HepG2 (cell line): ENCODE data around the gene DSN1. TPM values are rescaled to one million over a fixed set of nuclear protein-coding genes. Genes with fewer than 3 reads are reported as not detected.

ENCODE experiments used
- ATRX ChIP-seq: sonication (generic); formaldehyde crosslinking; IDR thresholded peaks from 2 replicates; pipeline ENCODE4 v1.4.0; 2020; ENCODE audit warnings: missing genetic modification reagents, borderline replicate concordance
- CCDC6 ChIP-seq: sonication (generic); formaldehyde crosslinking; IDR thresholded peaks from 2 replicates; pipeline ENCODE4 v1.8.1; 2022; ENCODE audit warnings: mild to moderate bottlenecking, missing genetic modification reagents, moderate library complexity
- DR1 ChIP-seq: sonication (generic); formaldehyde crosslinking; IDR thresholded peaks from 2 replicates; pipeline ENCODE4 v1.8.0; 2021; ENCODE audit warnings: mild to moderate bottlenecking, missing genetic modification reagents, inconsistent platforms
- HCFC1 ChIP-seq: fragments of 150-350 bp; IDR thresholded peaks from 2 replicates; pipeline ENCODE4 v1.6.1; 2014; ENCODE audit warnings: low read depth, low read length
- KAT8 ChIP-seq: IDR thresholded peaks from 2 replicates; pipeline ENCODE4 v1.6.1; 2016; ENCODE audit warnings: missing genetic modification reagents, missing compliant biosample characterization
- MYC ChIP-seq: sonication (generic); formaldehyde crosslinking; IDR thresholded peaks from 2 replicates; pipeline ENCODE4 v1.9.0; 2021; ENCODE audit warnings: missing genetic modification reagents, borderline replicate concordance
- PHF20 ChIP-seq: sonication (generic); formaldehyde crosslinking; IDR thresholded peaks from 2 replicates; pipeline ENCODE4 v1.5.0; 2020; ENCODE audit warnings: mild to moderate bottlenecking, missing genetic modification reagents
- REST ChIP-seq, 2 experiments: IDR thresholded peaks; 2 replicates each; pipeline ENCODE4 v1.6.1; 2011 to 2012; ENCODE audit warnings: low read length in 2 of 2, borderline replicate concordance in 1 of 2, low read depth in 1 of 2, mild to moderate bottlenecking in 1 of 2, moderate library complexity in 1 of 2
- SP140L ChIP-seq: sonication (generic); formaldehyde crosslinking; IDR thresholded peaks from 2 replicates; pipeline ENCODE4 v1.4.0; 2020; ENCODE audit warnings: missing genetic modification reagents, borderline replicate concordance
- ZBTB46 ChIP-seq: sonication (generic); formaldehyde crosslinking; IDR thresholded peaks from 2 replicates; pipeline ENCODE4 v1.4.0; 2020; ENCODE audit warnings: mild to moderate bottlenecking, missing genetic modification reagents, borderline replicate concordance
- ZNF224 ChIP-seq: sonication (generic); formaldehyde crosslinking; IDR thresholded peaks from 2 replicates; pipeline ENCODE4 v1.5.0; 2020; ENCODE audit warnings: mild to moderate bottlenecking, missing genetic modification reagents
- ZNF264 ChIP-seq: sonication (generic); formaldehyde crosslinking; IDR thresholded peaks from 2 replicates; pipeline ENCODE4 v1.4.0; 2020; ENCODE audit warnings: missing genetic modification reagents
- ZNF296 ChIP-seq: sonication (generic); formaldehyde crosslinking; conservative IDR thresholded peaks from 2 replicates; pipeline ENCODE4 v1.5.0; 2020; ENCODE audit warnings: mild to moderate bottlenecking, missing genetic modification reagents
- ZNF781 ChIP-seq: sonication (generic); formaldehyde crosslinking; IDR thresholded peaks from 2 replicates; pipeline ENCODE4 v1.5.1; 2020; ENCODE audit warnings: borderline replicate concordance, mild to moderate bottlenecking, missing genetic modification reagents; ENCODE audit errors: not compliant biosample characterization
- polyA plus RNA-seq, 8 experiments: library from polyadenylated mRNA; depleted of rRNA in 3 of 8; stranded (reverse) in 7 of 8; unstranded in 1 of 8; fragments of >200 nt; fragmentation: Illumina TruSeq in 4 of 8; extraction: Trizol in 4 of 8; gene quantifications; 2 replicates each; pipeline versions ENCODE4 v1.2.1 to v1.2.3, GENCODE V29; 2011 to 2016; ENCODE audit warnings: low read depth in 4 of 8, missing spikeins in 1 of 8, mixed read lengths in 1 of 8; ENCODE audit not compliant: insufficient read depth in 1 of 8
- total RNA-seq, 5 experiments: library from RNA; depleted of rRNA; stranded (reverse); fragments of >200 nt; fragmentation: Illumina TruSeq; extraction: Trizol; gene quantifications; 2 replicates each; pipeline ENCODE4 v1.2.3, GENCODE V29; 2016; ENCODE audit warnings: low read depth in 1 of 5
- TF ChIP-seq, protein P1 (sequence below): sonication (generic); formaldehyde crosslinking; IDR thresholded peaks from 2 replicates; pipeline ENCODE4 v1.4.0; 2020; ENCODE audit warnings: mild to moderate bottlenecking, missing genetic modification reagents
- TF ChIP-seq, protein P2 (sequence below): sonication (generic); formaldehyde crosslinking; IDR thresholded peaks from 2 replicates; pipeline ENCODE4 v1.4.0; 2020; ENCODE audit warnings: mild to moderate bottlenecking, missing genetic modification reagents
- TF ChIP-seq, protein P3 (sequence below): sonication (generic); formaldehyde crosslinking; IDR thresholded peaks from 2 replicates; pipeline ENCODE4 v1.8.0; 2022; ENCODE audit warnings: mild to moderate bottlenecking, missing genetic modification reagents, moderate library complexity

DSN1 gene
- total and polyA plus RNA-seq, 2 of the 13 experiments (the other 11 are each of a cell fraction or from before 2014, with no cell fraction given), result 18.7 to 53.7 TPM

GRCh38 chr20:36745234-36745926 lies 28.2 kb downstream of the DSN1 start (continued):
- peak; percentile 65; the same call in 1 of the 2 replicates for TF ChIP-seq ZBTB46 (CRISPR knock-in tag)
- TF ChIP-seq REST (IDR thresholded peaks at IDR 0.05; ENCODE audit: borderline replicate concordance in 1 of 2, low read depth in 1 of 2, low read length in 2 of 2), result no peak
- no peak for TF ChIP-seq DR1
- TF ChIP-seq PHF20 (CRISPR knock-in tag), result no peak
- TF ChIP-seq, protein P1, sequence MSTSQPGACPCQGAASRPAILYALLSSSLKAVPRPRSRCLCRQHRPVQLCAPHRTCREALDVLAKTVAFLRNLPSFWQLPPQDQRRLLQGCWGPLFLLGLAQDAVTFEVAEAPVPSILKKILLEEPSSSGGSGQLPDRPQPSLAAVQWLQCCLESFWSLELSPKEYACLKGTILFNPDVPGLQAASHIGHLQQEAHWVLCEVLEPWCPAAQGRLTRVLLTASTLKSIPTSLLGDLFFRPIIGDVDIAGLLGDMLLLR (CRISPR knock-in tag), result no peak
- TF ChIP-seq HCFC1, result no peak
- TF ChIP-seq, protein P2, sequence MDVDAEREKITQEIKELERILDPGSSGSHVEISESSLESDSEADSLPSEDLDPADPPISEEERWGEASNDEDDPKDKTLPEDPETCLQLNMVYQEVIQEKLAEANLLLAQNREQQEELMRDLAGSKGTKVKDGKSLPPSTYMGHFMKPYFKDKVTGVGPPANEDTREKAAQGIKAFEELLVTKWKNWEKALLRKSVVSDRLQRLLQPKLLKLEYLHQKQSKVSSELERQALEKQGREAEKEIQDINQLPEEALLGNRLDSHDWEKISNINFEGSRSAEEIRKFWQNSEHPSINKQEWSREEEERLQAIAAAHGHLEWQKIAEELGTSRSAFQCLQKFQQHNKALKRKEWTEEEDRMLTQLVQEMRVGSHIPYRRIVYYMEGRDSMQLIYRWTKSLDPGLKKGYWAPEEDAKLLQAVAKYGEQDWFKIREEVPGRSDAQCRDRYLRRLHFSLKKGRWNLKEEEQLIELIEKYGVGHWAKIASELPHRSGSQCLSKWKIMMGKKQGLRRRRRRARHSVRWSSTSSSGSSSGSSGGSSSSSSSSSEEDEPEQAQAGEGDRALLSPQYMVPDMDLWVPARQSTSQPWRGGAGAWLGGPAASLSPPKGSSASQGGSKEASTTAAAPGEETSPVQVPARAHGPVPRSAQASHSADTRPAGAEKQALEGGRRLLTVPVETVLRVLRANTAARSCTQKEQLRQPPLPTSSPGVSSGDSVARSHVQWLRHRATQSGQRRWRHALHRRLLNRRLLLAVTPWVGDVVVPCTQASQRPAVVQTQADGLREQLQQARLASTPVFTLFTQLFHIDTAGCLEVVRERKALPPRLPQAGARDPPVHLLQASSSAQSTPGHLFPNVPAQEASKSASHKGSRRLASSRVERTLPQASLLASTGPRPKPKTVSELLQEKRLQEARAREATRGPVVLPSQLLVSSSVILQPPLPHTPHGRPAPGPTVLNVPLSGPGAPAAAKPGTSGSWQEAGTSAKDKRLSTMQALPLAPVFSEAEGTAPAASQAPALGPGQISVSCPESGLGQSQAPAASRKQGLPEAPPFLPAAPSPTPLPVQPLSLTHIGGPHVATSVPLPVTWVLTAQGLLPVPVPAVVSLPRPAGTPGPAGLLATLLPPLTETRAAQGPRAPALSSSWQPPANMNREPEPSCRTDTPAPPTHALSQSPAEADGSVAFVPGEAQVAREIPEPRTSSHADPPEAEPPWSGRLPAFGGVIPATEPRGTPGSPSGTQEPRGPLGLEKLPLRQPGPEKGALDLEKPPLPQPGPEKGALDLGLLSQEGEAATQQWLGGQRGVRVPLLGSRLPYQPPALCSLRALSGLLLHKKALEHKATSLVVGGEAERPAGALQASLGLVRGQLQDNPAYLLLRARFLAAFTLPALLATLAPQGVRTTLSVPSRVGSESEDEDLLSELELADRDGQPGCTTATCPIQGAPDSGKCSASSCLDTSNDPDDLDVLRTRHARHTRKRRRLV (CRISPR knock-in tag), result no peak
- TF ChIP-seq ATRX (CRISPR knock-in tag), result no peak
- TF ChIP-seq ZNF224 (CRISPR knock-in tag), result no peak
- TF ChIP-seq SP140L, result no peak
- TF ChIP-seq KAT8, result no peak; the same call in 1 of the 2 replicates
- no peak for TF ChIP-seq ZNF264 (CRISPR knock-in tag)
- TF ChIP-seq, protein P3, sequence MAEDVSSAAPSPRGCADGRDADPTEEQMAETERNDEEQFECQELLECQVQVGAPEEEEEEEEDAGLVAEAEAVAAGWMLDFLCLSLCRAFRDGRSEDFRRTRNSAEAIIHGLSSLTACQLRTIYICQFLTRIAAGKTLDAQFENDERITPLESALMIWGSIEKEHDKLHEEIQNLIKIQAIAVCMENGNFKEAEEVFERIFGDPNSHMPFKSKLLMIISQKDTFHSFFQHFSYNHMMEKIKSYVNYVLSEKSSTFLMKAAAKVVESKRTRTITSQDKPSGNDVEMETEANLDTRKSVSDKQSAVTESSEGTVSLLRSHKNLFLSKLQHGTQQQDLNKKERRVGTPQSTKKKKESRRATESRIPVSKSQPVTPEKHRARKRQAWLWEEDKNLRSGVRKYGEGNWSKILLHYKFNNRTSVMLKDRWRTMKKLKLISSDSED (CRISPR knock-in tag), result no peak
- TF ChIP-seq MYC (CRISPR knock-in tag), result peak; percentile 51; the same call in 1 of the 2 replicates
- no peak for TF ChIP-seq CCDC6
- TF ChIP-seq ZNF781, result no peak
- no peak for TF ChIP-seq ZNF296 (CRISPR knock-in tag)
